Measurements from ENCODE around the gene AP3D1. TPM values are rescaled to one million over a fixed set of nuclear protein-coding genes. Genes with fewer than 3 reads are reported as not detected.

Gene AP3D1
- total RNA-seq, 2 donors from 2014 or later = 81.4 to 116 TPM

GRCh38 chr19:2111425-2111824, 39.9 kb downstream of the AP3D1 start:
- DNase-seq (ENCODE audit: low spot score) = no peak
- no peak overlapping the region for H3K4me3 ChIP-seq
- peaks cover 0 to 4% of the 10 kb centered on the region in 2 donors for H3K4me1 ChIP-seq (ENCODE audit: control insufficient read depth in 1 of 2, low read depth in 2 of 2)
- no peak for ATAC-seq (ENCODE audit: insufficient number of reproducible peaks, low FRiP score, low read depth)
- peaks cover 89% of the 10 kb centered on the region for H3K36me3 ChIP-seq
- no peak for TF ChIP-seq CTCF (IDR thresholded peaks at IDR 0.05)
- H3K27ac ChIP-seq = no peak overlapping the region
- no peaks in the 10 kb centered on the region for H3K9me3 ChIP-seq
- no peaks in the 10 kb centered on the region for H3K27me3 ChIP-seq (replicated peaks; ENCODE audit: insufficient read depth)

GRCh38 chr19:2110822-2111221, 40.5 kb downstream of the AP3D1 start:
- Histone ChIP-seq H3K9me3 (no peaks in the 10 kb centered on the region), H3K27ac (no peak overlapping the region), H3K4me3 (no peak overlapping the region), H3K4me1 (ENCODE audit: control insufficient read depth in 1 of 2, low read depth in 2 of 2) (peaks cover 0 to 4% of the 10 kb centered on the region in 2 donors), H3K27me3 (replicated peaks; ENCODE audit: insufficient read depth) (no peaks in the 10 kb centered on the region), H3K36me3 (peaks cover 89% of the 10 kb centered on the region)
- TF ChIP-seq CTCF (IDR thresholded peaks at IDR 0.05) = no peak
- DNase-seq (ENCODE audit: low spot score) (no peak), ATAC-seq (ENCODE audit: insufficient number of reproducible peaks, low FRiP score, low read depth) (no peak)

- no peak overlapping the region for H3K27ac ChIP-seq
- no peaks in the 10 kb centered on the region for H3K27me3 ChIP-seq (replicated peaks; ENCODE audit: insufficient read depth)
- peaks cover 80% of the 10 kb centered on the region for H3K36me3 ChIP-seq
- no peak for TF ChIP-seq CTCF (IDR thresholded peaks at IDR 0.05)
- ATAC-seq (ENCODE audit: insufficient number of reproducible peaks, low FRiP score, low read depth) (no peak), DNase-seq (ENCODE audit: low spot score) (no peak)
- no peaks in the 10 kb centered on the region for H3K9me3 ChIP-seq
- no peak overlapping the region for H3K4me3 ChIP-seq
- peaks cover 0 to 4% of the 10 kb centered on the region in 2 donors for H3K4me1 ChIP-seq (ENCODE audit: control insufficient read depth in 1 of 2, low read depth in 2 of 2)
Measured at GRCh38 chr19:2109046-2109864, 42.1 kb downstream of the AP3D1 start.

GRCh38 chr19:2108251-2109016, 42.9 kb downstream of the AP3D1 start:
- no peaks in the 10 kb centered on the region for H3K9me3 ChIP-seq
- no peak for TF ChIP-seq CTCF (IDR thresholded peaks at IDR 0.05)
- H3K36me3 ChIP-seq = peaks cover 72% of the 10 kb centered on the region
- H3K4me3 ChIP-seq = no peak overlapping the region
- H3K27ac ChIP-seq = no peak overlapping the region
- DNase-seq (ENCODE audit: low spot score) (no peak), ATAC-seq (ENCODE audit: insufficient number of reproducible peaks, low FRiP score, low read depth) (no peak)
- H3K27me3 ChIP-seq (replicated peaks; ENCODE audit: insufficient read depth) = no peaks in the 10 kb centered on the region
- no peaks in the 10 kb centered on the region for H3K4me1 ChIP-seq (ENCODE audit: control insufficient read depth in 1 of 2, low read depth in 2 of 2)

GRCh38 chr19:2103045-2103707, 48.2 kb downstream of the AP3D1 start:
- no peaks in the 10 kb centered on the region for H3K4me1 ChIP-seq (ENCODE audit: control insufficient read depth in 1 of 2, low read depth in 2 of 2)
- ATAC-seq (ENCODE audit: insufficient number of reproducible peaks, low FRiP score, low read depth) = no peak
- TF ChIP-seq CTCF (IDR thresholded peaks at IDR 0.05) = no peak

More at GRCh38 chr19:2103045-2103707, 48.2 kb downstream of the AP3D1 start:
- Histone ChIP-seq H3K4me3 (no peak overlapping the region), H3K27me3 (replicated peaks; ENCODE audit: insufficient read depth) (no peaks in the 10 kb centered on the region), H3K9me3 (no peaks in the 10 kb centered on the region), H3K27ac (no peak overlapping the region), H3K36me3 (peaks cover 51% of the 10 kb centered on the region)
- DNase-seq (ENCODE audit: low spot score) = no peak
